SK-N-SH (cell line): ENCODE measurements around the gene CEACAM16. TPM values are rescaled to one million over a fixed set of nuclear protein-coding genes. Genes with fewer than 3 reads are reported as not detected.

ENCODE experiments used
- CTCF ChIA-PET: fragments of 300-600, 350-600 bp; formaldehyde crosslinking; extraction: SDS; loops from one replicate; lab custom pipeline; 2021; lab: Yijun Ruan, JAX
- POLR2A ChIA-PET: fragments of 350-600 bp; sonication (Branson Sonifier 250); formaldehyde crosslinking; extraction: SDS; loops from one replicate; lab custom pipeline; 2020; ENCODE audit warnings: antibody characterized with exemption, inconsistent platforms; lab: Yijun Ruan, JAX
- DNase-seq: peaks from one replicate; pipeline ENCODE4 v3.0.0; 2012
- H2AFZ ChIP-seq: fragments of 200-600 bp; sonication (generic); 2 replicates; pipeline ENCODE4 v1.8.1; 2016; ENCODE audit warnings: antibody characterized with exemption, mild to moderate bottlenecking, low read depth
- H3F3A ChIP-seq: fragments of 200-600 bp; sonication (generic); replicated peaks from 2 replicates; pipeline ENCODE3; 2016; ENCODE audit warnings: antibody characterized with exemption, mild to moderate bottlenecking; ENCODE audit not compliant: insufficient read depth
- H3K27ac ChIP-seq, 2 experiments: fragments of 200-500 bp in 1 of 2; fragments of 200-600 bp in 1 of 2; sonication (Bioruptor generic) in 1 of 2; sonication (generic), shearing (Covaris generic) in 1 of 2; 2 replicates each; pipeline versions ENCODE4 v1.5.1 to v1.6.1; 2014 to 2016; ENCODE audit warnings: low read depth in 2 of 2, inconsistent platforms in 1 of 2, low read length in 1 of 2, mild to moderate bottlenecking in 1 of 2, mixed read lengths in 1 of 2
- H3K27me3 ChIP-seq: fragments of 200-600 bp; sonication (generic), shearing (Covaris generic); 2 replicates; pipeline ENCODE4 v1.6.1; 2016; ENCODE audit warnings: mixed run types; ENCODE audit not compliant: insufficient read depth
- H3K36me3 ChIP-seq, 2 experiments: fragments of 200-500 bp in 1 of 2; fragments of 200-600 bp in 1 of 2; sonication (Bioruptor generic) in 1 of 2; sonication (generic) in 1 of 2; replicated peaks in 1 of 2; 2 replicates each; pipeline versions ENCODE3 to v1.5.1; 2014 to 2016; ENCODE audit warnings: low read length in 1 of 2, mild to moderate bottlenecking in 1 of 2; ENCODE audit not compliant: insufficient read depth in 2 of 2, control insufficient read depth in 1 of 2
- H3K4me1 ChIP-seq, 2 experiments: fragments of 200-500 bp in 1 of 2; fragments of 200-600 bp in 1 of 2; sonication (Bioruptor generic) in 1 of 2; sonication (generic), shearing (Covaris generic) in 1 of 2; 2 replicates each; pipeline versions ENCODE4 v1.5.1 to v1.6.1; 2014 to 2016; ENCODE audit warnings: low read depth in 1 of 2, low read length in 1 of 2, mixed run types in 1 of 2; ENCODE audit not compliant: insufficient read depth in 2 of 2, control insufficient read depth in 1 of 2
- H3K4me2 ChIP-seq: fragments of 200-600 bp; sonication (generic), shearing (Covaris generic); 2 replicates; pipeline ENCODE4 v1.6.1; 2017; ENCODE audit warnings: mixed run types
- H3K4me3 ChIP-seq, 2 experiments: fragments of 200-500 bp in 1 of 2; fragments of 200-600 bp in 1 of 2; sonication (Bioruptor generic) in 1 of 2; sonication (generic), shearing (Covaris generic) in 1 of 2; 2 replicates each; pipeline versions ENCODE4 v1.5.1 to v1.8.1; 2014 to 2016; ENCODE audit warnings: low read depth in 2 of 2, inconsistent platforms in 1 of 2, low read length in 1 of 2, mild to moderate bottlenecking in 1 of 2, mixed read lengths in 1 of 2, moderate library complexity in 1 of 2
- H3K79me2 ChIP-seq: fragments of 200-600 bp; sonication (generic); 2 replicates; pipeline ENCODE4 v1.8.1; 2017; ENCODE audit warnings: mild to moderate bottlenecking; ENCODE audit not compliant: insufficient read depth
- H3K9ac ChIP-seq: fragments of 200-600 bp; sonication (generic); 2 replicates; pipeline ENCODE4 v1.6.1; 2017; ENCODE audit warnings: mixed run types
- H3K9me2 ChIP-seq: fragments of 200-600 bp; sonication (generic); 2 replicates; pipeline ENCODE4 v1.6.1; 2017; ENCODE audit warnings: mixed run types
- H3K9me3 ChIP-seq: fragments of 200-600 bp; sonication (generic); 2 replicates; pipeline ENCODE4 v1.6.1; 2017; ENCODE audit warnings: mixed run types, mild to moderate bottlenecking, moderate library complexity
- H4K20me1 ChIP-seq: fragments of 200-600 bp; sonication (generic); 2 replicates; pipeline ENCODE4 v1.6.1; 2017; ENCODE audit warnings: mild to moderate bottlenecking, mixed run types; ENCODE audit not compliant: insufficient read depth
- CHD2 ChIP-seq: fragments of 150-350 bp; IDR thresholded peaks from 2 replicates; pipeline ENCODE4 v1.6.1; 2018; ENCODE audit warnings: low read length; ENCODE audit not compliant: partially characterized antibody
- EP300 ChIP-seq, 2 experiments: IDR thresholded peaks; 2 replicates each; pipeline versions ENCODE4 v1.4.0 to v1.6.1; 2012; ENCODE audit warnings: borderline replicate concordance in 1 of 2, low read depth in 1 of 2, low read length in 1 of 2
- FOSL2 ChIP-seq: IDR thresholded peaks from 2 replicates; pipeline ENCODE4 v1.4.0; 2012; ENCODE audit warnings: low read depth, mild to moderate bottlenecking, moderate library complexity, borderline replicate concordance
- FOXJ3 ChIP-seq: sonication (generic); formaldehyde crosslinking; IDR thresholded peaks from 2 replicates; pipeline ENCODE4 v1.5.1; 2020; ENCODE audit warnings: mild to moderate bottlenecking, missing genetic modification reagents
- GABPA ChIP-seq: IDR thresholded peaks from 2 replicates; pipeline ENCODE4 v1.4.0; 2012; ENCODE audit warnings: low read depth, mild to moderate bottlenecking
- GATA2 ChIP-seq: sonication (generic); formaldehyde crosslinking; IDR thresholded peaks from 2 replicates; pipeline ENCODE4 v1.5.0; 2020; ENCODE audit warnings: mild to moderate bottlenecking, missing genetic modification reagents
- IRF3 ChIP-seq: fragments of 150-350 bp; IDR thresholded peaks from 2 replicates; pipeline ENCODE4 v1.6.1; 2016; ENCODE audit warnings: mild to moderate bottlenecking, low read depth, low read length
- JUND ChIP-seq: IDR thresholded peaks from 2 replicates; pipeline ENCODE4 v1.4.0; 2012
- MEF2A ChIP-seq: IDR thresholded peaks from 2 replicates; pipeline ENCODE4 v1.4.0; 2012; ENCODE audit warnings: low read depth, borderline replicate concordance
- MXI1 ChIP-seq: IDR thresholded peaks from 2 replicates; pipeline ENCODE4 v1.6.1; 2012; ENCODE audit warnings: mild to moderate bottlenecking, low read depth, low read length, improper control_type of control experiment
- NRF1 ChIP-seq: IDR thresholded peaks from 2 replicates; pipeline ENCODE4 v1.6.1; 2012; ENCODE audit warnings: low read depth, mild to moderate bottlenecking, low read length
- POLR2AphosphoS5 ChIP-seq: IDR thresholded peaks from 2 replicates; pipeline ENCODE4 v1.6.1; 2012; ENCODE audit warnings: low read depth, low read length
- RAD21 ChIP-seq: IDR thresholded peaks from 2 replicates; pipeline ENCODE4 v1.6.1; 2012; ENCODE audit warnings: mild to moderate bottlenecking, low read length
- RCOR1 ChIP-seq: fragments of 150-350 bp; IDR thresholded peaks from 2 replicates; pipeline ENCODE4 v1.6.1; 2017; ENCODE audit warnings: antibody characterized with exemption, low read length
- REST ChIP-seq: IDR thresholded peaks from 2 replicates; pipeline ENCODE4 v1.6.1; 2012; ENCODE audit warnings: mild to moderate bottlenecking, low read depth, low read length, moderate library complexity
- RXRA ChIP-seq: IDR thresholded peaks from 2 replicates; pipeline ENCODE4 v1.4.0; 2012; ENCODE audit warnings: low read depth, mild to moderate bottlenecking, borderline replicate concordance
- SMC3 ChIP-seq: IDR thresholded peaks from 2 replicates; pipeline ENCODE4 v1.6.1; 2012; ENCODE audit warnings: low read depth, low read length, improper control_type of control experiment
- TAF1 ChIP-seq: IDR thresholded peaks from 2 replicates; pipeline ENCODE4 v1.6.1; 2012; ENCODE audit warnings: low read depth, mild to moderate bottlenecking, low read length, moderate library complexity, borderline replicate concordance
- TCF12 ChIP-seq: IDR thresholded peaks from 2 replicates; pipeline ENCODE4 v1.4.0; 2012
- WGBS: methylation state at CpG from one replicate; pipeline ENCODE4 v1.1.6; 2017; ENCODE audit warnings: low lambda C conversion rate; 5-methylcytosine and 5-hydroxymethylcytosine counted together
- polyA plus RNA-seq, 3 experiments: library from polyadenylated mRNA; depleted of rRNA; stranded (reverse); fragments of >200 nt; gene quantifications; 2 replicates each; pipeline ENCODE4 v1.2.3, GENCODE V29; 2012
- TF ChIP-seq, protein P1 (sequence below): IDR thresholded peaks from 2 replicates; pipeline ENCODE4; 2012

The CEACAM16 gene
- polyA plus RNA-seq, 1 of the 3 experiments (the other 2 are of a cell fraction) = not detected

- Histone ChIP-seq H3K9me3 (no peaks in the 10 kb centered on the region), H3K27ac (no peak overlapping the region), H3K27me3 (no peaks in the 10 kb centered on the region), H2AFZ (no peak overlapping the region), H3K4me2 (no peak overlapping the region), H3K36me3 (no peaks in the 10 kb centered on the region), H3K79me2 (no peaks in the 10 kb centered on the region), H3K9ac (no peak overlapping the region), H3K4me3 (no peak overlapping the region), H4K20me1 (no peaks in the 10 kb centered on the region), H3K9me2 (no peaks in the 10 kb centered on the region), H3K4me1 (no peaks in the 10 kb centered on the region), H3F3A (peaks cover 6% of the 10 kb centered on the region)
- no peak for DNase-seq
- ChIA-PET POLR2A (no interaction called here), CTCF (interaction anchor here (1.2 to 1.7 kb wide), 4 partner anchors 16 to 78 kb away, joined by 3 to 8 read pairs (median 4); no protein-coding TSS in a partner anchor)
- 81% methylated on average over 7 of the region's 12 CpGs for WGBS
- TF ChIP-seq RXRA (no peak), GABPA (no peak)
These were observed 6.6 kb downstream of the CEACAM16 start for GRCh38 chr19:44705502-44706010.

GRCh38 chr19:44706506-44707236, 7.7 kb downstream of the CEACAM16 start:
- TF ChIP-seq FOSL2 (no peak), REST (no peak), TCF12 (no peak), NRF1 (no peak), EP300 (IDR thresholded peaks at IDR 0.05; ENCODE audit: borderline replicate concordance in 1 of 2, low read depth in 1 of 2, low read length in 1 of 2) (no peak), TAF1 (no peak), MXI1 (no peak), RAD21 (no peak), POLR2AphosphoS5 (no peak), SMC3 (no peak), RCOR1 (no peak), JUND (no peak), IRF3 (no peak), CHD2 (no peak), MEF2A (no peak), FOXJ3 (CRISPR knock-in tag) (no peak), GATA2 (no peak), GABPA (no peak), RXRA (no peak)
- TF ChIP-seq, protein P1, sequence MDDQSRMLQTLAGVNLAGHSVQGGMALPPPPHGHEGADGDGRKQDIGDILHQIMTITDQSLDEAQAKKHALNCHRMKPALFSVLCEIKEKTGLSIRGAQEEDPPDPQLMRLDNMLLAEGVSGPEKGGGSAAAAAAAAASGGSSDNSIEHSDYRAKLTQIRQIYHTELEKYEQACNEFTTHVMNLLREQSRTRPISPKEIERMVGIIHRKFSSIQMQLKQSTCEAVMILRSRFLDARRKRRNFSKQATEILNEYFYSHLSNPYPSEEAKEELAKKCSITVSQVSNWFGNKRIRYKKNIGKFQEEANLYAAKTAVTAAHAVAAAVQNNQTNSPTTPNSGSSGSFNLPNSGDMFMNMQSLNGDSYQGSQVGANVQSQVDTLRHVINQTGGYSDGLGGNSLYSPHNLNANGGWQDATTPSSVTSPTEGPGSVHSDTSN = no peak
- Histone ChIP-seq H3K4me2 (no peak overlapping the region), H3K9me2 (no peaks in the 10 kb centered on the region), H3K27ac (no peak overlapping the region), H3F3A (peaks cover 6% of the 10 kb centered on the region), H3K27me3 (no peaks in the 10 kb centered on the region), H4K20me1 (no peaks in the 10 kb centered on the region), H2AFZ (no peak overlapping the region), H3K79me2 (no peaks in the 10 kb centered on the region), H3K4me1 (no peaks in the 10 kb centered on the region), H3K36me3 (no peaks in the 10 kb centered on the region), H3K4me3 (no peak overlapping the region), H3K9me3 (no peaks in the 10 kb centered on the region), H3K9ac (no peak overlapping the region)
- POLR2A ChIA-PET = no interaction called here
- DNase-seq = no peak
- CTCF ChIA-PET = interaction anchor here (0.6 to 3.7 kb wide), 5 partner anchors 17 to 136 kb away, joined by 3 to 20 read pairs (median 4); no protein-coding TSS in a partner anchor
- 58% methylated on average over 5 of the region's 6 CpGs for WGBS
